SK-N-DZ (cell line): ENCODE measurements around the gene PLIN5.
"Not testable (repeated sequence)": the region's sequence is repeated elsewhere in the genome, so short reads cannot be mapped to it uniquely, and the experiment has no call there.

ENCODE experiments used
- DNase-seq: peaks from one replicate; pipeline ENCODE4 v3.0.0-alpha.2; 2015; ENCODE audit warnings: low spot score

Gene PLIN5

GRCh38 chr19:4543842-4544647 is 9.0 kb upstream of the PLIN5 start:
- DNase-seq, result no peak

GRCh38 chr19:4542896-4543841 is 8.1 kb upstream of the PLIN5 start:
- DNase-seq, result no peak

DNA sequence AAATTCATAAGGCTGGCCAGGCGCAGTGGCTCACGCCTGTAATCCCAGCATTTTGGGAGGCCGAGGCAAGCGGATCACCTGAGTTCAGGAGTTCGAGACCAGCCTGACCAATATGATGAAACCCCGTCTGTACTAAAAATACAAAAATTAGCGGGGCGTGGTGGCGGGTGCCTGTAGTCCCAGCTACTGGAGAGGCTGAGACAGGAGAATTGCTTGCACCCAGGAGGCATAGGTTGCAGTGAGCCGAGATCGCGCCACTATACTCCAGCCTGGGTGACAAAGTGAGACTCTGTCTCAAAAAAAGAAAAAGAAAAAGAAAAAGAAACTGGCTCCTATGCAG is 6.8 kb upstream of the PLIN5 start:
- DNase-seq, result not testable (repeated sequence)

DNA sequence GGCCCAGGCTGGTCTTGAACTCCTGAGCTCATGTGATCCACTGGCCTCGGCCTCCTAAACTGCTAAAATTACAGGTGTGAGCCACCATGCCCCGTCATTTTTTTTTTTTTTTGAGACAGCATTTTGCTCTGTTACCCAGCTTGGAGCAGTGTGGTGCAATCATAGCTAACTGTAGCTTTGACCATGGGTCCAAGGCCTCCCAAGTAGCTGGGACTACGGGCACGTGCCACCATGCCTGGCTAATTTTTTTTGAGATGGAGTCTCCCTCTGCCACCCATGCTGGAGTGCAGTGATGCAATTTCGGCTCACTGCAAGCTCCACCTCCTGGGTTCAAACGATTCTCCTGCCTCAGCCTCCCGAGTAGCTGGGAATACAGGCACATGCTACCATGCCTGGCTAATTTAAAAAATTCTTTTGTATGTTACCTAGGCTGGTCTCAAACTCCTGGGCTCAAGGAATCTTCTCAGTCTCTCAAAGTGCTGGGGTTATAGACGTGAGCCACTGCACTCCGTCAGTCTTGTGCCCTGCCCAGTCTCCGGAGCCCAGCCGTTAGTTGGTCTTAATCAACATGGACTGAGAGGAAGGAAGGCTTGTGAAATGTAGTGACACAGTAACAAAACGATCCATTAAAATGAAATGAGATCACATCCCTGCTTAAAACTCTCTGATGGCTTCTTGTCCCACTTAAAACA is 6.2 kb upstream of the PLIN5 start:
- DNase-seq, result no peak

DNA sequence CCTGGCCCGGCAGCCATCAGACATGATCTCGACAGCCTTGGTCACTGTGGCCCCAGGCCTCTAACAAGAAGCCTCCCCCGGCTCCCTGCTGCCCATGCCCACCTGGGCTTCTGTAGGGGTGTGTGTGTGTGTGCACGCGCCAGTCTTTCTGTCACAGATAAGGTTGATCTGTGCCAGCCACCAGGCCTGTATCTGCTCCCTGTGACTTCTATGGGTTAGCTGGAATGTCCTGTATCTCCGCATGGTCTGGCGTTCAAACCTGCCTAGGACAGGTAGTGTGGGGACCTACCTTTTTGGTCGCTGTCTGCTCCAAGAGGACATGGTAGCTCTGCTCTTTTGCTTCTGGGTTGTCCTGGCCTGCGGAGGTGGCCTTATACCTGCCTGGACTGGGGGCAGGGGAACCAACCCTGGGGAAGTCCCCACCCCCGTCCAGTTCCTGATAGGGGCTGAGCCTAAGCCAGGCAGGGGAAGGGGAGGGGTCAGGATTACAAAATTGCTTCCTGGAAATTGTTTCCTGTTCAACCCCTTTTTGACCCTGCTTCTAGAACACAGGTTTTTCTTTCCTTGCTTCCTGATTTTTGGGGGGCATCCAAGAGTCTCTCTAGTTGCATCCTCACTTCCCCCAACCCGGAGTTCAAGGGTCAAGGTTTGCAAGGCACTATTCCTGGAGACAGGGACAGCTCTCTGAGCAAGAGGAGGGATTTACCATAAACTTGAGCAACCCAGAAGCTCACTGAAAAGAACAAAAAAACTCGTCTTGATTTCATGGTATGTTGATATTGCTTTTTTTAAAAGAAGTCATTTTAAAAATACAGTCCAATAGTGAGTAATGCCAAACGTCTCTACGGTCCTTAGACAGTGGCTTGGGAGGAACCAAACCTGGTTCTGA is 4.9 kb upstream of the PLIN5 start, which contains the start of gene LRG1:
LRG1 (minus strand) TSS at position 344 of the 889 bp plus-strand sequence; CDS start at position 321, 23 bp downstream.
- no peak for DNase-seq

DNA sequence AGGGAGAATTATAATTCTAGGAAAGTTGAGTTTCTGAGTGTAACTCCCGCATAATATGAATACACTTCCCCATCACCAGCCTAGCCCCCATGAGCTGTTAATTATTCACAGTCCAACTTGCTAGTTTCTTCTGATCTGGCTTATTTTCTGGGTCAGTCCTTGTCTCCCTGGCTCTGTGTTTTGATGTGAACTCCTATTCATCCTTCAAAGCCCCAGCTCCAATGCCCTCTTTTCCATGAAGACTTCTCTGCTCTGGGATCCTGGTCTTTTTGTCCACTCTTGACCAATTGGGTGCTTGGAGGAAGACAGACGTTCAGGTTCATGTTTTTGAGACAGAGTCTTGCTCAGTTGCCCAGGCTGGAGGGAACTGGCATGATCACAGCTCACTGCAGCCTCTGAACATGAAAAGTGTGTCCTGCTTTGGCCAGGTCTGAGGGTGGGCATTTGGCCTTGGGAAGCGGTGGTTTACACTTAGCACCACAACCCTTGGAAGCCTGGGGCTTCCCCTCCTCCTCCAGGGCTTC is 4.2 kb upstream of the PLIN5 start:
- DNase-seq, result no peak

DNA sequence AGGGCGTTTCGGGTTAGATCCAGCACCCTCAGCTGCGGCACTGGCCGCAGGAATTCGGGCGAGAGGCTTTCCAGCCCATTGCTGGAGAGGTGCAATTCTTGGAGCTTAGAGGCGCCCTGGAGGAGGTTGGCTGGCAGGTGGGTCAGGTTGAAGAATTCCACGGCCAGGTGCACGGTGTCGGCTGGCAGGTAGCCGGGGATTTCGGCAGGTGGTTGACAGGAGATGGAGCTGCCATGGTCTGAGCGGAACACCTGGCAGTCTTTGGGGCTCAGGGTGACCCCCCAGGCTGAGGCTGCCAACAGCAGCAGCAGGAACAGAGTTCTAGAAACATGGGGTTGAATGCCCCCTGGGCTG is 3.6 kb upstream of the PLIN5 start:
- DNase-seq, result no peak

GRCh38 chr19:4537953-4538600 is 3.1 kb upstream of the PLIN5 start:
- peak; percentile 41 for DNase-seq

GRCh38 chr19:4536798-4537197 is 1.8 kb upstream of the PLIN5 start:
- no peak for DNase-seq

DNA sequence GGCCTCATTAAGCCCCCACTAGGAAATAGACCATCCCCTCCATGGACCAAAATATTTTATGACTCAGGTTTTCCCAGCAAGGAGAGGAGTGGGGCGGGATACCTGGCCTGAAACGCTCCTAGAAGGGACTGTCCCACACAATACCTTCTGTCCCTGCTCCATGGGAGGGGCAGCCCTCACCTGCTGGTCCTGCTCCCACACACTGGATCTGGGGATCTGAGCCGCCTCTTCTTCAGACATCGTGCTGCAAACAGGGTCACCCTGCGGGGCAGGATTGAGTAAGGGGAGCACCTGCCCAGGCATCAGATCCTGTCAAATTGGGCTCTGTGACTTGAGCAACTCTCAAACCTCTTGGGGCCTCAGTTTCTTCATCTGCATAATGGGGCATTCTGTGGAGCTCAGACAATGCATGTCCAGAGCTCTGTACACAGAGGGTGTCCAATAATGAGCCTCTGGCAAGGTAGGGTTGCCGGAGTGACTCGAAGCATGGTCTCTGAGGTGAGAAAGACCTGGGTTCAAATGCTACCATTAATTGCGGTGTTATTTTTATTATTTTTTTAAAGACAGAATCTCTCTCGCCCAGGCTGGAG is 1.1 kb downstream of the PLIN5 start:
- DNase-seq, result no peak

DNA sequence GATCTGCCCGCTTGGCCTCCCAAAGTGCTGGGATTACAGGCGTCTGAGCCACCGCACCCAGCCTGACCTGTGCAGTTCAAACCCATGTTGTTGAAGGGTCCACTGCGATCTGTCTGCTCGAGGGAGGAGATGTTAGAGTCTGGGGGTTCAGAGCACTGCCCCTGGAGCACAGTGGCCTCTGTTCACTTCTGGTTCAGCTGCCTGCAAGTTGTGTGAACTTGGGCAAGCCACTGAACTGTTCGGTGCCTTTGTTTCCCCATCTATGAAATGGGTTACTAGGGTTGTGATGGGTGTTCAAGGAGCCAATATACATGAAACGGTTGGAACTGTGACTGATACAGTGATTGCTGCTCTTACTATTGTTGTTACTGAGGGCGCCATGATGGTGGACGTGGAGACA is 1.7 kb downstream of the PLIN5 start:
- no peak for DNase-seq

DNA sequence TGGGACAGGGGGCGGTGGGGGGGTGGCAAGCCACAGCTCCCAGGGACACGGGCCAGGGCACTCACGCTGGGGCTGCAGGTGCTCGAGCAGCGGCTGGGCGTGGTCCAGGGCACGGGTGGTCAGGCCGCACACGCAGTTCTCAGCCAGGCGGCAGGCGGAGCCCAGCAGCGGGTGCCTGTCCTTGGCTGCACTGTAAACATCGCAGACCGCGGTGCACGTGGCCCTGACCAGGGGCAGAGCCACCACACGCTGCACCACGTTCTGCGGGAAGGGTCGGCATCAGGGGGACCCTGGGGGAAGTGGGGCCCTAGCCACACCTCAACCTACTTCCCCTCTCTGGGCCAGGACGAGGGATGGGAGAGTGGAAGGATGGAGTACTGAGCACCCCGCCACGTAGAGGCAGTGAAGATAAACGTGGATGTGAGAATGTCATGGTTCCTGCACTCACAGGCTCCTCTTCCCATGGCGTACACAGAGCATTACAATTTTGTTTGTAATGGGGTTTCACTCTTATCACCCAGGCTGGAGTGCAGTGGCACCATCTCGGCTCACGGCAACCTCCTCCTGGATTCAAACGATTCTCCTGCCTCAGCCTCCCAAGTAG is 3.4 kb downstream of the PLIN5 start:
- no peak for DNase-seq

DNA sequence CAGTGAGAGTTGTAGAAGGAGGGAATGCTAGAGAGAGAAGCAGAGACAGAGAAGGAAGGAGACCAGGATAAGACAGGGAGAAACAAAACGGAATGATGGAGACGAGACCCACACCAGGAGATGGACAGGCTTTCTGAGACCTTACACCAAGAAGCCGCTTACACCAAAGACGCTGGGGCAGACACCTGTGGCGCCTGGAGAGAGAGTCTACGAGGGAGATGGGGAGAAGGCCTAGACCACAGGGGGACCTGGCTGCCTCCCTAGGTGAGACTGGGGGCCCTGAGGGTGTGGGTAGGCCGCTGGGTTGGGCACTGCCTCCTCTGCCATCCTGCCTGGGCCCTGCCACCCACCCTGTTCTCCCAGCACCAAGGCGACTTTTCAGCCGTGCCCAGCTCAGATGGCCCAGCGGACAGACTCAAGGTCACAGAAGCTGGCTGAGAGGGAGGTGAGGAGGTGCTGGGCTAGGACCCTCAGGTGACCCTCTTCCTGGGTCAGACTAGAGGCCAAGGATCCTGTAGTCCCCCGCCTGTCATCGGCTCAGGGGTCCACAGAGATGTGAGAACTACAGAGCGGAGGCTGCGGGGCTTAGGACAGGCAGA is 5.0 kb downstream of the PLIN5 start:
- no peak for DNase-seq

- no peak for DNase-seq
These were observed 6.2 kb downstream of the PLIN5 start for GRCh38 chr19:4528843-4529242.

GRCh38 chr19:4527377-4527776 is 7.6 kb downstream of the PLIN5 start:
- not testable (repeated sequence) for DNase-seq

- DNase-seq, result no peak
These were observed 9.4 kb downstream of the PLIN5 start for GRCh38 chr19:4525563-4526002.

- DNase-seq, result peak; percentile 50
These were observed 10.0 kb downstream of the PLIN5 start for GRCh38 chr19:4524808-4525562.
